HepG2 (cell line): ENCODE data around the gene ALOX12. TPM values are rescaled to one million over a fixed set of nuclear protein-coding genes. Genes with fewer than 3 reads are reported as not detected.

Experiments
- ATF7-NPFF ChIP-seq: sonication (generic); formaldehyde crosslinking; IDR thresholded peaks from 2 replicates; pipeline ENCODE4 v1.8.1; 2023; ENCODE audit warnings: mild to moderate bottlenecking, low read depth, missing genetic modification reagents, moderate library complexity
- BRF2 ChIP-seq: sonication (generic); formaldehyde crosslinking; IDR thresholded peaks from 2 replicates; pipeline ENCODE4 v1.8.1; 2022; ENCODE audit warnings: mild to moderate bottlenecking, missing genetic modification reagents
- DMTF1 ChIP-seq: sonication (generic); formaldehyde crosslinking; IDR thresholded peaks from 2 replicates; pipeline ENCODE4 v1.4.0; 2020; ENCODE audit warnings: mild to moderate bottlenecking, missing genetic modification reagents
- KDM2A ChIP-seq: sonication (generic); formaldehyde crosslinking; IDR thresholded peaks from 2 replicates; pipeline ENCODE4 v1.4.0; 2020; ENCODE audit warnings: low read depth, missing genetic modification reagents, borderline replicate concordance
- SNRNP70 ChIP-seq: fragments of 200-400 bp; formaldehyde crosslinking; IDR thresholded peaks from 2 replicates; pipeline ENCODE4 v1.6.1; 2017; ENCODE audit warnings: mild to moderate bottlenecking, low read depth, low read length, moderate library complexity
- SOX5 ChIP-seq: IDR thresholded peaks from 2 replicates; pipeline ENCODE4 v1.6.1; 2016; ENCODE audit warnings: borderline replicate concordance
- TGIF2 ChIP-seq: IDR thresholded peaks from 2 replicates; pipeline ENCODE4 v1.6.1; 2016; ENCODE audit warnings: control low read depth, missing compliant biosample characterization
- TMF1 ChIP-seq: sonication (generic); formaldehyde crosslinking; IDR thresholded peaks from 2 replicates; pipeline ENCODE4 v1.8.1; 2022; ENCODE audit warnings: low read depth, missing genetic modification reagents
- ZBTB10 ChIP-seq: sonication (generic); formaldehyde crosslinking; IDR thresholded peaks from 2 replicates; pipeline ENCODE4 v1.4.0; 2020; ENCODE audit warnings: missing genetic modification reagents, borderline replicate concordance
- ZFY ChIP-seq: sonication (generic); formaldehyde crosslinking; IDR thresholded peaks from 2 replicates; pipeline ENCODE4 v1.4.0; 2020; ENCODE audit warnings: missing genetic modification reagents
- ZNF12 ChIP-seq: sonication (generic); formaldehyde crosslinking; IDR thresholded peaks from 2 replicates; pipeline ENCODE4 v1.5.0; 2020; ENCODE audit warnings: missing genetic modification reagents
- ZNF234 ChIP-seq: sonication (generic); formaldehyde crosslinking; conservative IDR thresholded peaks from 2 replicates; pipeline ENCODE4 v1.5.1; 2020; ENCODE audit warnings: mild to moderate bottlenecking, missing genetic modification reagents
- ZNF275 ChIP-seq: sonication (generic); formaldehyde crosslinking; IDR thresholded peaks from 2 replicates; pipeline ENCODE4 v1.8.0; 2022; ENCODE audit warnings: missing genetic modification reagents, mild to moderate bottlenecking, inconsistent platforms, borderline replicate concordance
- ZNF414 ChIP-seq: sonication (generic); formaldehyde crosslinking; IDR thresholded peaks from 2 replicates; pipeline ENCODE4 v1.5.0; 2020; ENCODE audit warnings: missing genetic modification reagents
- ZNF451 ChIP-seq: sonication (generic); formaldehyde crosslinking; IDR thresholded peaks from 2 replicates; pipeline ENCODE4 v1.5.0; 2020; ENCODE audit warnings: mild to moderate bottlenecking, missing genetic modification reagents
- ZNF616 ChIP-seq: sonication (generic); formaldehyde crosslinking; IDR thresholded peaks from 2 replicates; pipeline ENCODE4 v1.5.0; 2020; ENCODE audit warnings: low read depth, mild to moderate bottlenecking, missing genetic modification reagents
- ZNF629 ChIP-seq: sonication (generic); formaldehyde crosslinking; conservative IDR thresholded peaks from 2 replicates; pipeline ENCODE4 v1.5.0; 2020; ENCODE audit warnings: missing genetic modification reagents
- polyA plus RNA-seq, 8 experiments: library from polyadenylated mRNA; depleted of rRNA in 3 of 8; stranded (reverse) in 7 of 8; unstranded in 1 of 8; fragments of >200 nt; fragmentation: Illumina TruSeq in 4 of 8; extraction: Trizol in 4 of 8; gene quantifications; 2 replicates each; pipeline versions ENCODE4 v1.2.1 to v1.2.3, GENCODE V29; 2011 to 2016; ENCODE audit warnings: low read depth in 4 of 8, missing spikeins in 1 of 8, mixed read lengths in 1 of 8; ENCODE audit not compliant: insufficient read depth in 1 of 8
- total RNA-seq, 5 experiments: library from RNA; depleted of rRNA; stranded (reverse); fragments of >200 nt; fragmentation: Illumina TruSeq; extraction: Trizol; gene quantifications; 2 replicates each; pipeline ENCODE4 v1.2.3, GENCODE V29; 2016; ENCODE audit warnings: low read depth in 1 of 5

Gene ALOX12
- total and polyA plus RNA-seq, 2 of the 13 experiments (the other 11 are each of a cell fraction or from before 2014, with no cell fraction given), result not detected

- TF ChIP-seq BRF2 (CRISPR knock-in tag) (peak; percentile 74; the same call in 1 of the 2 replicates), ZNF12 (CRISPR knock-in tag) (no peak), ZNF616 (peak; percentile 38), ATF7-NPFF (0 out of 2 replicates have a peak, but pooled peaks have one; percentile 34), TGIF2 (CRISPR knock-in tag) (no peak), KDM2A (peak; percentile 66), TMF1 (CRISPR knock-in tag) (no peak), ZNF275 (CRISPR knock-in tag) (peak; percentile 55; the same call in 1 of the 2 replicates), ZFY (CRISPR knock-in tag) (peak; percentile 83), ZNF629 (CRISPR knock-in tag) (0 out of 2 replicates have a peak, but pooled peaks have one; percentile 28), ZNF234 (CRISPR knock-in tag) (no peak), ZBTB10 (CRISPR knock-in tag) (peak; percentile 32; the same call in 1 of the 2 replicates), SNRNP70 (no peak), SOX5 (peak; percentile 56; the same call in 1 of the 2 replicates), DMTF1 (CRISPR knock-in tag) (no peak), ZNF451 (CRISPR knock-in tag) (0 out of 2 replicates have a peak, but pooled peaks have one; percentile 53), ZNF414 (CRISPR knock-in tag) (peak; percentile 48; the same call in 1 of the 2 replicates)
Observed at GRCh38 chr17:7035591-7036368, 39.9 kb downstream of the ALOX12 start, which contains the start of gene SLC16A13 (continued).
